Testis (tissue), 3 donors: ENCODE data around the gene CCDC51. TPM values are rescaled to one million over a fixed set of nuclear protein-coding genes. Genes with fewer than 3 reads are reported as not detected.
A peak's percentile ranks its signal among the peaks of the same experiment; 100 is the strongest.

Source experiments
- DNase-seq: peaks from one replicate; pipeline ENCODE4 v3.0.0-alpha.2; 2019
- H3K27ac ChIP-seq, 2 donors: fragments of 200-600 bp; sonication (generic); one replicate each; pipeline ENCODE4 v1.5.1; 2019
- H3K27me3 ChIP-seq: fragments of 200-600 bp; sonication (generic); one replicate; pipeline ENCODE4 v1.5.1; 2019
- H3K36me3 ChIP-seq: fragments of 200-600 bp; sonication (generic); one replicate; pipeline ENCODE4 v1.5.1; 2017; ENCODE audit warnings: low read depth; ENCODE audit errors: missing control alignments
- H3K4me1 ChIP-seq: fragments of 200-600 bp; sonication (generic); one replicate; pipeline ENCODE4 v1.5.1; 2019
- H3K4me3 ChIP-seq, 2 donors: fragments of 200-600 bp; sonication (generic); one replicate each; pipeline ENCODE4 v1.5.1; 2017 to 2019
- H3K9me3 ChIP-seq: fragments of 200-600 bp; sonication (generic); one replicate; pipeline ENCODE4 v1.5.1; 2017
- POLR2A ChIP-seq: fragments of 450-650 bp; IDR thresholded peaks from one replicate; pipeline ENCODE4 v1.6.1; 2017; ENCODE audit warnings: antibody characterized with exemption, mild to moderate bottlenecking, moderate library complexity
- WGBS, 2 donors: methylation state at CpG; one replicate each; pipeline ENCODE4 v1.1.5; 2018; 5-methylcytosine and 5-hydroxymethylcytosine counted together
- intact Hi-C: fragments of 100-400 bp; cut with DNase I; formaldehyde crosslinking; loops from one replicate; pipeline ENCODE4 v1.15.1; 2023; ENCODE audit warnings: low total_unique reads
- polyA plus RNA-seq: library from polyadenylated mRNA; stranded (reverse); fragments of 350-450 nt; fragmentation: Illumina TruSeq; extraction: RNeasy Lipid Tissue Mini Kit (QIAGEN cat#74804); gene quantifications from one replicate; pipeline ENCODE4 v1.2.3, GENCODE V29; 2014; ENCODE audit warnings: low read depth, low replicate concordance; ENCODE audit not compliant: insufficient read depth
- total RNA-seq, 2 donors: library from RNA; depleted of rRNA; stranded (reverse); fragments of >200 nt; gene quantifications; one replicate each; pipeline ENCODE4 v1.2.3, GENCODE V29; 2016
- TF ChIP-seq, protein P1 (sequence below), 3 experiments: fragments of 450-650 bp in 2 of 3; fragments of 200-600 bp in 1 of 3; sonication (generic) in 1 of 3; IDR thresholded peaks; one replicate each; pipeline ENCODE4 v1.5.1; 2016 to 2019; ENCODE audit warnings: antibody characterized with exemption in 3 of 3, mild to moderate bottlenecking in 2 of 3, moderate library complexity in 1 of 3

Gene CCDC51
- total and polyA plus RNA-seq, 3 donors from 2014 or later, result 11.7 to 16.0 (median 16.0) TPM

GRCh38 chr3:48473617-48473952 is 33.7 kb upstream of the CCDC51 start:
- intact Hi-C loops, result no loop called here
- Histone ChIP-seq H3K27ac (peak overlapping the region; percentile 95 to 98), H3K9me3 (no peaks in the 10 kb centered on the region), H3K4me3 (no peak overlapping the region), H3K4me1 (peaks cover 21% of the 10 kb centered on the region), H3K27me3 (no peaks in the 10 kb centered on the region), H3K36me3 (no peaks in the 10 kb centered on the region)
- DNase-seq, result no peak
- WGBS, 2 donors, result 76 to 80% methylated on average over 5 of the region's 5 CpGs
- TF ChIP-seq POLR2A, result no peak
- TF ChIP-seq, protein P1, sequence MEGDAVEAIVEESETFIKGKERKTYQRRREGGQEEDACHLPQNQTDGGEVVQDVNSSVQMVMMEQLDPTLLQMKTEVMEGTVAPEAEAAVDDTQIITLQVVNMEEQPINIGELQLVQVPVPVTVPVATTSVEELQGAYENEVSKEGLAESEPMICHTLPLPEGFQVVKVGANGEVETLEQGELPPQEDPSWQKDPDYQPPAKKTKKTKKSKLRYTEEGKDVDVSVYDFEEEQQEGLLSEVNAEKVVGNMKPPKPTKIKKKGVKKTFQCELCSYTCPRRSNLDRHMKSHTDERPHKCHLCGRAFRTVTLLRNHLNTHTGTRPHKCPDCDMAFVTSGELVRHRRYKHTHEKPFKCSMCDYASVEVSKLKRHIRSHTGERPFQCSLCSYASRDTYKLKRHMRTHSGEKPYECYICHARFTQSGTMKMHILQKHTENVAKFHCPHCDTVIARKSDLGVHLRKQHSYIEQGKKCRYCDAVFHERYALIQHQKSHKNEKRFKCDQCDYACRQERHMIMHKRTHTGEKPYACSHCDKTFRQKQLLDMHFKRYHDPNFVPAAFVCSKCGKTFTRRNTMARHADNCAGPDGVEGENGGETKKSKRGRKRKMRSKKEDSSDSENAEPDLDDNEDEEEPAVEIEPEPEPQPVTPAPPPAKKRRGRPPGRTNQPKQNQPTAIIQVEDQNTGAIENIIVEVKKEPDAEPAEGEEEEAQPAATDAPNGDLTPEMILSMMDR (IDR thresholded peaks at IDR 0.05), result no peak

DNA sequence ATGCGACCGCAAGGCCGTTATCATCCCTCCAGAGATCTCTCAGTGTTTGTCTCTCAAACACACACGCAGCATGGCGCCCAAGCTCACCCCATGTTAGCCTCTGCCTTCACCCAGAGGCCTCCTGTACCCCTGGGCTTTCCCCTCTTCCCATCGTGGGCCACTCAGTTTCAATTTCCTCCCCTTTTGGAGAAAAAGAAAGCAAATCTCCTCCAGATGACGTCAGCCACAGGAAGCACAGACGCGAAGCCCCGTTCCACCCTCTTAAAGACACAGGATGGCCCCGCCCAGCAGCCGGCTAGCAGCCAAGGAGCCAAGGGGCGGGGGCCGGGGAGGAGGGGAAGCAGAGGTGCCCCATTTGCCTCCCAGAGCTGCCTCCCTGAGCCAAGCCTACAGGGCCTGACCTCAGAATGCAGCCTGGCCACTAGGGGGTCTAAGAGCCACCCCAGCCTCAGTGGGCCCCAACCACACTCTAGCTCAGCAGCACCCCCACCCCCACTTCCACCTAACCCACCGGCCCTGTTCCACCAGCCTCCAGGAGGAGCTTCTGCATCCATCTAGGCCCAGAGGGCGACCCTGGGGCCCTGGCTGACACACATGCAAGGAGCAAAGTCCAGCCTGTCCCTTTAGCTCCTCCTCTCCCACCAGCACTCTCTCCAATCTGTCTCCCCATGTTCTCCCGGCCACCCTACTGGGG is 33.2 kb upstream of the CCDC51 start:
- peak overlapping the region; percentile 75 to 76 for H3K4me3 ChIP-seq
- H3K36me3 ChIP-seq, result no peaks in the 10 kb centered on the region
- peak overlapping the region; percentile 95 to 98 for H3K27ac ChIP-seq
- no peaks in the 10 kb centered on the region for H3K9me3 ChIP-seq
- TF ChIP-seq POLR2A, result peak; percentile 29
- TF ChIP-seq, protein P1 (IDR thresholded peaks at IDR 0.05), result peak in 2 of 3 experiments; percentile 40 to 48
- intact Hi-C loops, result no loop called here
- peaks cover 21% of the 10 kb centered on the region for H3K4me1 ChIP-seq
- WGBS, 2 donors, result 21 to 22% methylated on average over 15 to 17 of the region's 17 CpGs
- DNase-seq, result peak; percentile 90
- no peaks in the 10 kb centered on the region for H3K27me3 ChIP-seq

DNA sequence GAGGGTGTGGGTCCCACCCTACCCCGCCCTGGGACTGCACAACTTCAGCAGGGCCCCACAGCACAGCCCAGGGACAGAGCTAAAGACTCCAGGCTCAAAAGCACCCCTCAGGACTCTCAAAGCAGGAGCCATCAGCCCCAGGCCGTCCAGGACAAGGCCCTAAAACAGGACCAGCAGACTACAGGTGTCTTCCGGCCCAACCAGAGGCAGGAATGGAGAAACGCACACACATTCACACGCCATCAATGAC is 32.7 kb upstream of the CCDC51 start:
- H3K27ac ChIP-seq, result peak overlapping the region; percentile 95 to 98
- H3K36me3 ChIP-seq, result no peaks in the 10 kb centered on the region
- H3K27me3 ChIP-seq, result no peaks in the 10 kb centered on the region
- peaks cover 21% of the 10 kb centered on the region for H3K4me1 ChIP-seq
- intact Hi-C loops, result no loop called here
- TF ChIP-seq, protein P1 (IDR thresholded peaks at IDR 0.05), result no peak
- no peak for TF ChIP-seq POLR2A
- H3K4me3 ChIP-seq, result peak overlapping the region; percentile 75 to 76
- H3K9me3 ChIP-seq, result no peaks in the 10 kb centered on the region
- WGBS, 2 donors, result 22 to 23% methylated on average over 5 of the region's 5 CpGs
- no peak for DNase-seq

- Histone ChIP-seq H3K36me3 (no peaks in the 10 kb centered on the region), H3K27me3 (no peaks in the 10 kb centered on the region), H3K27ac (peak overlapping the region in 1 of 2 donors; percentile 32), H3K9me3 (no peaks in the 10 kb centered on the region), H3K4me3 (no peak overlapping the region), H3K4me1 (peaks cover 39% of the 10 kb centered on the region)
- WGBS, 2 donors, result 0% methylated on average over 1 of the region's 1 CpG; no CpG with 5 or more reads in 1 of the 2 donors
- DNase-seq, result no peak
- no peak for TF ChIP-seq POLR2A
- TF ChIP-seq, protein P1 (IDR thresholded peaks at IDR 0.05), result no peak
- intact Hi-C loops, result no loop called here
Measured at GRCh38 chr3:48470286-48470685, 30.4 kb upstream of the CCDC51 start.
